ENCODE data around the gene XRN1.

GRCh38 chr3:142285083-142285517 is 162.7 kb downstream of the XRN1 start:
- no peak for TF ChIP-seq EZH2 (IDR thresholded peaks at IDR 0.05; ENCODE audit: borderline replicate concordance, low read length)
- TF ChIP-seq CTCF (conservative IDR thresholded peaks at IDR 0.05 in 1 of 2, IDR thresholded peaks at IDR 0.05 in 1 of 2; ENCODE audit: extremely low read depth in 1 of 2, insufficient read depth in 1 of 2, low read depth in 1 of 2, low read length in 2 of 2): no peak
